NCI-H524 treated with DMSO at 0.1 percent for 48 hours (cell line): ENCODE results near the gene BICD2.
A peak's percentile ranks its signal among the peaks of the same experiment; 100 is the strongest.

Experiments used
- DNase-seq: peaks from one replicate; lab custom pipeline; 2025; lab: John Stamatoyannopoulos, UW

The BICD2 gene

GRCh38 chr9:92727716-92728700, 36.6 kb downstream of the BICD2 start:
- no peak for DNase-seq

- DNase-seq = peak; percentile 87
These were observed 37.5 kb downstream of the BICD2 start for GRCh38 chr9:92726971-92727715.

- DNase-seq = no peak
These were observed 38.3 kb downstream of the BICD2 start for GRCh38 chr9:92726348-92726747.

GRCh38 chr9:92725766-92726165, 38.9 kb downstream of the BICD2 start:
- DNase-seq = no peak

GRCh38 chr9:92725266-92725545, 39.4 kb downstream of the BICD2 start:
- no peak for DNase-seq

GRCh38 chr9:92724528-92725265, 39.9 kb downstream of the BICD2 start:
- DNase-seq = no peak

- DNase-seq = no peak
These were observed 40.8 kb downstream of the BICD2 start for GRCh38 chr9:92723801-92724323.

- no peak for DNase-seq
These were observed 41.4 kb downstream of the BICD2 start for GRCh38 chr9:92723299-92723625.

- no peak for DNase-seq
These were observed 42.0 kb downstream of the BICD2 start for GRCh38 chr9:92722386-92723298.

GRCh38 chr9:92721548-92721947, 43.1 kb downstream of the BICD2 start:
- DNase-seq = no peak

- DNase-seq = no peak
These were observed 43.7 kb downstream of the BICD2 start for GRCh38 chr9:92720807-92721535.

GRCh38 chr9:92720209-92720765, 44.3 kb downstream of the BICD2 start:
- no peak for DNase-seq

GRCh38 chr9:92719028-92719647, 45.5 kb downstream of the BICD2 start:
- no peak for DNase-seq

GRCh38 chr9:92718086-92719001, 46.3 kb downstream of the BICD2 start:
- no peak for DNase-seq

GRCh38 chr9:92717201-92718085, 47.2 kb downstream of the BICD2 start:
- DNase-seq = no peak

GRCh38 chr9:92716557-92716956, 48.1 kb downstream of the BICD2 start:
- no peak for DNase-seq

- DNase-seq = no peak
These were observed 49.0 kb downstream of the BICD2 start for GRCh38 chr9:92715488-92716231.
